Coronary artery (tissue), 2 donors: ENCODE measurements around the gene GTF2F1.
"Not testable (repeated sequence)": the region's sequence is repeated elsewhere in the genome, so short reads cannot be mapped to it uniquely, and the experiment has no call there.

ENCODE experiments used
- DNase-seq: peaks from one replicate; pipeline ENCODE4 v3.0.0-alpha.2; 2017; ENCODE audit warnings: low spot score
- H3K27ac ChIP-seq, 2 donors: fragments of 200-600 bp; sonication (generic); one replicate each; pipeline ENCODE4 v1.5.1; 2016 to 2019
- H3K4me3 ChIP-seq: fragments of 200-600 bp; sonication (generic); 2 replicates; pipeline ENCODE4 v1.5.1; 2016; ENCODE audit warnings: mild to moderate bottlenecking, moderate library complexity
- TF ChIP-seq, protein P1 (sequence below): fragments of 200-600 bp; sonication (generic); IDR thresholded peaks from one replicate; pipeline ENCODE4 v1.5.1; 2019; ENCODE audit warnings: antibody characterized with exemption

GTF2F1 gene

DNA sequence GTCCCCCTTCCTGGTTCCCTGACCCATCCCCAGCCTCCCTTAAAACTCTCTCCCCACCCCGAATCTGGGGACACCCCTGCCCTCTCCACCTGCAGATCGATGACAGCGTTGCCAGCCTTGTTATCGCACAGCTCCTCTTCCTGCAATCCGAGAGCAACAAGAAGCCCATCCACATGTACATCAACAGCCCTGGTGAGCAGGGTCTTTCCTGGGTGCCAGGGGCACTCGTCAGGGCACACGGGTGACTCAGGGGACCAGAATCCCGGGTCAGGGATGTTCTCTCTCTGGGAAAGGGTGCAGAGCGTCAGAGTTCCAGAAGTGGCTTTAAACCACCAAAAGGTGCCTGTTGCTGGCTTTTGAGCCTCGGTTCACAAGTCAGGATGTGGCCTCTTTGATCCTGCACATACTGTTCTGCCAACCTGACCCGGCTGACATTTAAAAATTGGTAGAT lies 30.6 kb downstream of the GTF2F1 start:
- DNase-seq = no peak
- peak overlapping the region; percentile 85 to 96 for H3K27ac ChIP-seq
- TF ChIP-seq, protein P1, sequence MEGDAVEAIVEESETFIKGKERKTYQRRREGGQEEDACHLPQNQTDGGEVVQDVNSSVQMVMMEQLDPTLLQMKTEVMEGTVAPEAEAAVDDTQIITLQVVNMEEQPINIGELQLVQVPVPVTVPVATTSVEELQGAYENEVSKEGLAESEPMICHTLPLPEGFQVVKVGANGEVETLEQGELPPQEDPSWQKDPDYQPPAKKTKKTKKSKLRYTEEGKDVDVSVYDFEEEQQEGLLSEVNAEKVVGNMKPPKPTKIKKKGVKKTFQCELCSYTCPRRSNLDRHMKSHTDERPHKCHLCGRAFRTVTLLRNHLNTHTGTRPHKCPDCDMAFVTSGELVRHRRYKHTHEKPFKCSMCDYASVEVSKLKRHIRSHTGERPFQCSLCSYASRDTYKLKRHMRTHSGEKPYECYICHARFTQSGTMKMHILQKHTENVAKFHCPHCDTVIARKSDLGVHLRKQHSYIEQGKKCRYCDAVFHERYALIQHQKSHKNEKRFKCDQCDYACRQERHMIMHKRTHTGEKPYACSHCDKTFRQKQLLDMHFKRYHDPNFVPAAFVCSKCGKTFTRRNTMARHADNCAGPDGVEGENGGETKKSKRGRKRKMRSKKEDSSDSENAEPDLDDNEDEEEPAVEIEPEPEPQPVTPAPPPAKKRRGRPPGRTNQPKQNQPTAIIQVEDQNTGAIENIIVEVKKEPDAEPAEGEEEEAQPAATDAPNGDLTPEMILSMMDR = no peak
- H3K4me3 ChIP-seq = peak overlapping the region; percentile 98

DNA sequence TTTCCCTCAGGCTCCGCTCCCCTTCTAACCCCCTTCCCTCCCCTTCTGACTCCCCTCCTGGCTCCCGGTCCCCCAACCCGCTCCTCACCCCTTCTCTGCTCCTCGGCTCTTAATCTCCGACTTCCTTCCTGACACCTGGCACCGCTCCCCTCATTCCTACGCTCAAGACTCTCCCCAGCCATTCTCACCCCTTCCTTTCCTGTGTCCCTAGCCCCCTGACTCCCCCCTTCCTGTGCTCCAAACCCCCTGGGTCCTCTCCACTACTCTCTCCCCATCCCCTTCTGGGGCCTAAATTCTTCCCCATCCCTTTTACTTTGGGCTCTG lies 31.0 kb downstream of the GTF2F1 start:
- TF ChIP-seq, protein P1 = no peak
- H3K27ac ChIP-seq = peak overlapping the region; percentile 85 to 96
- DNase-seq = no peak

DNA sequence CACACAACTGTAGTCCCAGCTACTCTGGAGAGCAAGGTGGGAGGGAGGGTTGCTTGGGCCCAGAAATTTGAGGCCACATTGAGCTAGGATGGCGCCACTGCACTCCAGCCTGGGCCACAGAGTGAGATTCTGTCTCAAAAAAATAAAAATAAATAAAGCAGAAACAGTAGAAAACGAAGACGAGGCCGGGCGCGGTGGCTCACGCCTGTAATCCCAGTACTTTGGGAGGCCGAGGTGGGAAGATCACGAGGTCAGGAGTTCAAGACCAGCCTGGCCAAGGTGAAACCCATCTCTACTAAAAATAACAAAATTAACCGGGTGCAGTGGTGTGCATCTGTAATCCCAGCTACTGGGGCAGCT lies 32.1 kb downstream of the GTF2F1 start:
- peak overlapping the region; percentile 98 for H3K4me3 ChIP-seq
- peak overlapping the region; percentile 85 to 96 for H3K27ac ChIP-seq
- DNase-seq = not testable (repeated sequence)

More for the DNA sequence above, 31.0 kb downstream of the GTF2F1 start:
- peak overlapping the region; percentile 98 for H3K4me3 ChIP-seq

DNA sequence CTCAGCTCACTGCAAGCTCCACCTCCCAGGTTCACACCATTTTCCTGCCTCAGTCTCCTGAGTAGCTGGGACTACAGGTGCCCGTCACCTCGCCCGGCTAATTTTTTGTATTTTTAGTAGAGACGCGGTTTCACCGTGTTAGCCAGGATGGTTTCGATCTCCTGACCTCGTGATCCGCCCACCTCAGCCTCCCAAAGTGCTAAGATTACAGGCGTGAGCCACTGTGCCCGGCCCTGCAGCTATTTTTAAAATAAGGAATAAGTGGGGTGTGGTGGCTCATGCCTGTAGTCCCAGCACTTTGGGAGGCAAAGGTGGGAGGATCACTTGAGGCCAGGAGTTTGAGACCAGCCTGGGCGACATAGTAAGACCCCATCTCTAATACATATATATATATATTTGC lies 32.5 kb downstream of the GTF2F1 start:
- not testable (repeated sequence) for H3K27ac ChIP-seq, H3K4me3 ChIP-seq, DNase-seq

DNA sequence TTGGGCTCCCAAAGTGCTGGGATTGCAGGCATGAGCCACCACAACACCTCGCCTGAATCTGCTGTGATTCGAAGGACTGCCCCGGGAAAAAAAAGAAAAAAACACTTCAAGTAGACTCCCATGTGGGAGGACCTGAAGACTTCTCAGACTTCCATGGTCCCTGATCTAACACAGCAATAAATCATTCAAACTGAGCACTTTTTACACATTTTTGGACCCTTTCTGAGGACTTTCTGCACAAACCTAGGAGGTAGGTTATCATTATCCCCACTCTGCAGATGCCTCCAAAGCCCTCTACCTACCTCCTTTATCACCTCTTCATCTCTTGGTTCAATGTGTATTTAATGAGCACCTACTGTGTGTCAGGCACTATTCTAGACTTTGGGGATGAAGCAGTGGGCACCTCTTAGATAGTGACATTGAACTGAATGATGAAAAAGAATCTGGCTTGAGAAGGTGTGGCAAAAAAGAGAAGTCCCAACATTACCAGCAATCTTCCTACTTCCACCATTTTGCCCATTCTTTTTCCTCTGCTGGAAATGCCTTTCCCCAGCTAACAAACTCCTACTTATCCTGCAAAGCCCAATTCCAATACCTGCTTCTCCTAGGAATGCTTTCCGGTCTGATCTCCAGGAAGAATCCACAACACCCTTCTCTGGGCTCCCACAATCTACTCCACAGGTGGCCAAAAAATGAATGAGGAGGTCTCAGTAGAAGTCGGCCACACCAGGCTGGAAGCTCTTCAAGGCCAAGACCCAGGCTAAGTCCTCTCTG lies 33.2 kb downstream of the GTF2F1 start:
- H3K4me3 ChIP-seq = no peak overlapping the region
- H3K27ac ChIP-seq = no peak overlapping the region
- no peak for DNase-seq
- TF ChIP-seq, protein P1 = no peak

DNA sequence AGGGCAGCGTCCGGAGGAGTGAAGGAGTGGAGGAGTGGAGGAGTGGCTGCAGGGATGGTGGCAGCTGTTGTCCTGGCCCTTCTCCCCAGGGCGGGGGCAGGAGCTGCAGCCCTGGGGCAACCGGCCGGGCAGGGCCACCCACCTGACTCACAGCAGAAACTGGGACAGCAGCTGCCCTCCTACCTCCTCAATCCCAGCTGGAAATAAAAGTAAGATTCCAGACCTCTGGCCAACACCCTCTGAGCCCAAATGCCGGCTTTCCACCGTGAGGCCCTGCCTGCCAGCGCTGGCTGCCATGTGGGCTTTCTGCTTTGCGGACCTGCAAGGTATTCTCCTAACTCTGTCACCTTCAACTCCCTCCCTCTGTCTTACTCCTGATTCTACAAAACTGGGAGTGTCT lies 35.0 kb downstream of the GTF2F1 start:
- TF ChIP-seq, protein P1 = no peak

DNA sequence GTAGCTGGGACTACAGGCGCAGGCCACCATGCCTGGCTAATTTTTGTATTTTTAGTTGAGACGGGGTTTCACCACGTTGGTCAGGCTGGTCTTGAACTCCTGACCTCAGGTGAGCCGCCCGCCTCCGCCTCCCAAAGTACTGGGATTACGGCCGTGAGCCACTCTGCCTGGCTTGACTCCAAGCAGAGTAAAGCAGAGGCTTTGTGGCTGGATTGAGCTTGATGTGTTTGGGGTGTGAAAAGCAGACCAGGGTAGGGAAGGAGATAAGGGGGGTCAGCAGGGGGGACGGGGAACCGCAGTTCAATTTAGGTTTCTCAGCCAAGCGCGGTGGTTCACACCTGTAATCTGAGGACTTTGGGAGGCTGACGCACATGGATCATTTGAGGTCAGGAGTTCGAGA lies 35.8 kb downstream of the GTF2F1 start:
- Histone ChIP-seq H3K4me3 (no peak overlapping the region), H3K27ac (no peak overlapping the region)
- no peak for DNase-seq
- TF ChIP-seq, protein P1 = no peak

More for the DNA sequence above, 35.0 kb downstream of the GTF2F1 start:
- no peak for DNase-seq
- H3K4me3 ChIP-seq = no peak overlapping the region
- no peak overlapping the region for H3K27ac ChIP-seq

DNA sequence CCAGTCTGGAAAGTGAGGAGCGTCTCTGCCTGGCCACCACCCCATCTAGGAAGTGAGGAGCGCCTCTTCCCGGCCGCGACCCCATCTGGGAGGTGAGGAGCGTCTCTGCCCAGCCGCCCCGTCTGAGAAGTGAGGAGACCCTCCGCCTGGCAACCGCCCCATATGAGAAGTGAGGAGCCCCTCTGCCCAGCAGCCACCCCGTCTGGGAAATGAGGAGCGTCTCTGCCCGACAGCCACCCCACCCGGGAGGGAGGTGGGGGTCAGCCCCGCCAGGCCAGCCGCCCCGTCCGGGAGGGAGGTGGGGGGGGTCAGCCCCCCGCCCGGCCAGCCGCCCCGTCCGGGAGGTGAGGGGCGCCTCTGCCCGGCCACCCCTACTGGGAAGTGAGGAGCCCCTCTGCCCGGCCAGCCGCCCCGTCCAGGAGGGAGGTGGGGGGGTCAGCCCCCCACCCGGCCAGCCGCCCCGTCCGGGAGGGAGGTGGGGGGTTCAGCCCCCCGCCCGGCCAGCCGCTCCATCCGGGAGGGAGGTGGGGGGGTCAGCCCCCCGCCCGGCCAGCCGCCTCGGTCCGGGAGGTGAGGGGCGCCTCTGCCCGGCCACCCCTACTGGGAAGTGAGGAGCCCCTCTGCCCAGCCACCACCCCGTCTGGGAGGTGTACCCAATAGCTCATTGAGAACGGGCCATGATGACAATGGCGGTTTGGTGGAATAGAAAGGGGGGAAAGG lies 37.5 kb downstream of the GTF2F1 start:
- not testable (repeated sequence) for H3K27ac ChIP-seq, H3K4me3 ChIP-seq, DNase-seq
